Activated CD4-positive, CD25-positive, alpha-beta regulatory T cell (primary cell): ENCODE results near the gene KCNQ1OT1.

Source experiments
- DNase-seq, 4 experiments: peaks; one replicate each; lab custom pipeline; 2025; lab: John Stamatoyannopoulos, UW

Gene KCNQ1OT1

GRCh38 chr11:2687223-2687530 lies 12.6 kb downstream of the KCNQ1OT1 start:
- DNase-seq = no peak

- DNase-seq = no peak
Measured at GRCh38 chr11:2686360-2687222, 13.2 kb downstream of the KCNQ1OT1 start.

GRCh38 chr11:2685566-2686359 lies 14.0 kb downstream of the KCNQ1OT1 start:
- DNase-seq = no peak

- no peak for DNase-seq
Measured at GRCh38 chr11:2685051-2685450, 14.7 kb downstream of the KCNQ1OT1 start.

- DNase-seq = no peak
Measured at GRCh38 chr11:2684581-2684980, 15.2 kb downstream of the KCNQ1OT1 start.

- no peak for DNase-seq
Measured at GRCh38 chr11:2683806-2684205, 16.0 kb downstream of the KCNQ1OT1 start.

GRCh38 chr11:2681408-2682145 lies 18.2 kb downstream of the KCNQ1OT1 start:
- no peak for DNase-seq

GRCh38 chr11:2679011-2679676 lies 20.6 kb downstream of the KCNQ1OT1 start:
- DNase-seq = no peak

GRCh38 chr11:2678396-2678795 lies 21.4 kb downstream of the KCNQ1OT1 start:
- no peak for DNase-seq

GRCh38 chr11:2677127-2677526 lies 22.7 kb downstream of the KCNQ1OT1 start:
- no peak for DNase-seq

GRCh38 chr11:2675540-2675939 lies 24.3 kb downstream of the KCNQ1OT1 start:
- DNase-seq = no peak

- no peak for DNase-seq
Measured at GRCh38 chr11:2674658-2675131, 25.1 kb downstream of the KCNQ1OT1 start.

- no peak for DNase-seq
Measured at GRCh38 chr11:2673871-2674471, 25.8 kb downstream of the KCNQ1OT1 start.

- no peak for DNase-seq
Measured at GRCh38 chr11:2673250-2673610, 26.6 kb downstream of the KCNQ1OT1 start.

GRCh38 chr11:2672553-2673249 lies 27.1 kb downstream of the KCNQ1OT1 start:
- no peak for DNase-seq

GRCh38 chr11:2671748-2672147 lies 28.0 kb downstream of the KCNQ1OT1 start:
- DNase-seq = no peak

- DNase-seq = no peak
Measured at GRCh38 chr11:2670541-2671100, 29.2 kb downstream of the KCNQ1OT1 start.

GRCh38 chr11:2669634-2670469 lies 29.9 kb downstream of the KCNQ1OT1 start:
- DNase-seq = no peak

- DNase-seq = no peak
Measured at GRCh38 chr11:2668876-2669275, 30.9 kb downstream of the KCNQ1OT1 start.

- DNase-seq = no peak
Measured at GRCh38 chr11:2667940-2668339, 31.9 kb downstream of the KCNQ1OT1 start.
